Dendritic cell treated with granulocyte-macrophage colony-stimulating factor and Interleukin-4, amounts not matched to agents 40 ng/mL and 50 ng/mL, for 4 days (primary cell): ENCODE results near the gene ITPK1.

ENCODE experiments used
- H3K27ac Mint-ChIP-seq: one replicate; pipeline ENCODE4 v1.8.0; 2022; ENCODE audit warnings: mild to moderate bottlenecking, mixed read lengths
- H3K27me3 Mint-ChIP-seq: one replicate; pipeline ENCODE4 v1.8.0; 2022; ENCODE audit warnings: mild to moderate bottlenecking, mixed read lengths
- H3K36me3 Mint-ChIP-seq: one replicate; pipeline ENCODE4 v1.8.0; 2022; ENCODE audit warnings: low read depth, mixed read lengths
- H3K4me1 Mint-ChIP-seq: one replicate; pipeline ENCODE4 v1.8.0; 2022; ENCODE audit warnings: low read depth, mixed read lengths
- H3K4me3 Mint-ChIP-seq: one replicate; pipeline ENCODE4 v1.8.0; 2022; ENCODE audit warnings: mild to moderate bottlenecking, moderate library complexity, mixed read lengths
- H3K9me3 Mint-ChIP-seq: one replicate; pipeline ENCODE4 v1.8.0; 2022; ENCODE audit warnings: mixed read lengths
- intact Hi-C: fragments of 100-400 bp; cut with micrococcal nuclease; formaldehyde crosslinking; loops from one replicate; pipeline ENCODE4 v1.15.0; 2022

The ITPK1 gene

GRCh38 chr14:92905667-92906066 is 210.1 kb downstream of the ITPK1 start:
- Mint-ChIP-seq H3K9me3 (no peaks in the 10 kb centered on the region), H3K27me3 (peaks cover 42% of the 10 kb centered on the region), H3K27ac (no peak overlapping the region), H3K36me3 (no peaks in the 10 kb centered on the region), H3K4me3 (no peak overlapping the region), H3K4me1 (no peaks in the 10 kb centered on the region)
- intact Hi-C loops, result no loop called here

GRCh38 chr14:92903359-92903758 is 212.4 kb downstream of the ITPK1 start:
- Mint-ChIP-seq H3K4me1 (no peaks in the 10 kb centered on the region), H3K27ac (no peak overlapping the region), H3K9me3 (no peaks in the 10 kb centered on the region), H3K36me3 (no peaks in the 10 kb centered on the region), H3K27me3 (peaks cover 44% of the 10 kb centered on the region), H3K4me3 (no peak overlapping the region)
- intact Hi-C loops, result no loop called here

GRCh38 chr14:92902726-92903125 is 213.0 kb downstream of the ITPK1 start:
- intact Hi-C loops, result no loop called here
- Mint-ChIP-seq H3K27me3 (peaks cover 46% of the 10 kb centered on the region), H3K4me3 (no peak overlapping the region), H3K36me3 (no peaks in the 10 kb centered on the region), H3K27ac (no peak overlapping the region), H3K4me1 (no peaks in the 10 kb centered on the region), H3K9me3 (no peaks in the 10 kb centered on the region)

- Mint-ChIP-seq H3K27me3 (peaks cover 52% of the 10 kb centered on the region), H3K4me1 (no peaks in the 10 kb centered on the region), H3K4me3 (no peak overlapping the region), H3K36me3 (no peaks in the 10 kb centered on the region), H3K9me3 (no peaks in the 10 kb centered on the region), H3K27ac (no peak overlapping the region)
- intact Hi-C loops, result no loop called here
Observed at GRCh38 chr14:92902191-92902590, 213.5 kb downstream of the ITPK1 start.

- Mint-ChIP-seq H3K4me3 (no peak overlapping the region), H3K27ac (no peak overlapping the region), H3K4me1 (no peaks in the 10 kb centered on the region), H3K9me3 (no peaks in the 10 kb centered on the region), H3K27me3 (peaks cover 52% of the 10 kb centered on the region), H3K36me3 (no peaks in the 10 kb centered on the region)
- intact Hi-C loops, result no loop called here
Observed at GRCh38 chr14:92900660-92901059, 215.1 kb downstream of the ITPK1 start.

GRCh38 chr14:92898566-92899131 is 217.1 kb downstream of the ITPK1 start:
- intact Hi-C loops, result no loop called here
- H3K4me3 Mint-ChIP-seq, result no peak overlapping the region
- H3K9me3 Mint-ChIP-seq, result peaks cover 12% of the 10 kb centered on the region
- H3K36me3 Mint-ChIP-seq, result no peaks in the 10 kb centered on the region
- peaks cover 50% of the 10 kb centered on the region for H3K27me3 Mint-ChIP-seq
- no peak overlapping the region for H3K27ac Mint-ChIP-seq
- H3K4me1 Mint-ChIP-seq, result no peaks in the 10 kb centered on the region

GRCh38 chr14:92897922-92898565 is 217.7 kb downstream of the ITPK1 start:
- peaks cover 44% of the 10 kb centered on the region for H3K27me3 Mint-ChIP-seq
- H3K4me1 Mint-ChIP-seq, result no peaks in the 10 kb centered on the region
- H3K4me3 Mint-ChIP-seq, result no peak overlapping the region
- intact Hi-C loops, result no loop called here
- H3K36me3 Mint-ChIP-seq, result no peaks in the 10 kb centered on the region
- no peak overlapping the region for H3K27ac Mint-ChIP-seq
- H3K9me3 Mint-ChIP-seq, result peaks cover 17% of the 10 kb centered on the region

GRCh38 chr14:92895352-92895878 is 220.3 kb downstream of the ITPK1 start:
- no peak overlapping the region for H3K27ac Mint-ChIP-seq
- no peaks in the 10 kb centered on the region for H3K36me3 Mint-ChIP-seq
- intact Hi-C loops, result no loop called here
- H3K9me3 Mint-ChIP-seq, result peaks cover 25% of the 10 kb centered on the region
- peaks cover 28% of the 10 kb centered on the region for H3K27me3 Mint-ChIP-seq
- H3K4me3 Mint-ChIP-seq, result no peak overlapping the region
- no peaks in the 10 kb centered on the region for H3K4me1 Mint-ChIP-seq

GRCh38 chr14:92892589-92892988 is 223.1 kb downstream of the ITPK1 start:
- peaks cover 23% of the 10 kb centered on the region for H3K27me3 Mint-ChIP-seq
- H3K4me3 Mint-ChIP-seq, result no peak overlapping the region
- intact Hi-C loops, result no loop called here
- no peaks in the 10 kb centered on the region for H3K4me1 Mint-ChIP-seq
- H3K36me3 Mint-ChIP-seq, result no peaks in the 10 kb centered on the region
- peaks cover 25% of the 10 kb centered on the region for H3K9me3 Mint-ChIP-seq
- no peak overlapping the region for H3K27ac Mint-ChIP-seq

- Mint-ChIP-seq H3K27ac (no peak overlapping the region), H3K27me3 (peaks cover 19% of the 10 kb centered on the region), H3K36me3 (no peaks in the 10 kb centered on the region), H3K4me1 (no peaks in the 10 kb centered on the region), H3K4me3 (no peak overlapping the region), H3K9me3 (peaks cover 25% of the 10 kb centered on the region)
- intact Hi-C loops, result no loop called here
Observed at GRCh38 chr14:92890830-92891588, 224.7 kb downstream of the ITPK1 start.

GRCh38 chr14:92888896-92889295 is 226.8 kb downstream of the ITPK1 start:
- Mint-ChIP-seq H3K36me3 (no peaks in the 10 kb centered on the region), H3K4me1 (no peaks in the 10 kb centered on the region), H3K27ac (no peak overlapping the region), H3K9me3 (peaks cover 16% of the 10 kb centered on the region), H3K4me3 (no peak overlapping the region), H3K27me3 (peaks cover 19% of the 10 kb centered on the region)
- intact Hi-C loops, result no loop called here

- no peak overlapping the region for H3K4me3 Mint-ChIP-seq
- no peaks in the 10 kb centered on the region for H3K9me3 Mint-ChIP-seq
- H3K27me3 Mint-ChIP-seq, result peaks cover 20% of the 10 kb centered on the region
- intact Hi-C loops, result no loop called here
- no peaks in the 10 kb centered on the region for H3K4me1 Mint-ChIP-seq
- no peak overlapping the region for H3K27ac Mint-ChIP-seq
- H3K36me3 Mint-ChIP-seq, result no peaks in the 10 kb centered on the region
Observed at GRCh38 chr14:92887157-92887556, 228.6 kb downstream of the ITPK1 start.
